ENCODE results near the gene KERA. TPM values are rescaled to one million over a fixed set of nuclear protein-coding genes. Genes with fewer than 3 reads are reported as not detected.

Gene KERA
- total and polyA plus RNA-seq, 2 donors (not counting 1 experiment from before 2014, with no cell fraction given): not detected

DNA sequence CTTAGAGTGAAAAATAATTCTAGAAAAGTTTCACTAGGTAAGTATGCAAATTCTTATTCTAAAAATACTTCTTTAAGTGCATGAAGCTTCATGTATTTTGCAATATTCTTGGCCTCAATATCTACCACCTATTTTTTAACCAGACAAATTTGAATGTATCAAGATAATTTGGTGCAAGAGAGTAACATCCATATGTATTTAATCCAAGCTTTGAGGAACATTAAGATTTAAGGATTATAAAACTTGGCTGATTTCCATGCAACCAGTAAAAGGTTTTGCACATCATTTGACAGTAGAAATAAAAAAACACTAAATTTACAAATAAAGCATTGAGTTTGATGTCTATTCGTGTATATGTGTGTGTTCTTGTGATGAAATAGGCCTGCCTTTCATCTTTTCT, 45.8 kb upstream of the KERA start:
- H3K9ac ChIP-seq (ENCODE audit: low read length): no peak overlapping the region
- ChIA-PET CTCF (no interaction called here), POLR2A (no interaction called here)
- intact Hi-C loops (cut with micrococcal nuclease): no loop called here
- no peaks in the 10 kb centered on the region for H3K27me3 Mint-ChIP-seq
- no peak overlapping the region for H3K27ac Mint-ChIP-seq
- TF ChIP-seq EZH2 (IDR thresholded peaks at IDR 0.05; ENCODE audit: borderline replicate concordance, insufficient read depth, low read depth, low read length, poor library complexity, severe bottlenecking): no peak
- TF ChIP-seq, protein P1, sequence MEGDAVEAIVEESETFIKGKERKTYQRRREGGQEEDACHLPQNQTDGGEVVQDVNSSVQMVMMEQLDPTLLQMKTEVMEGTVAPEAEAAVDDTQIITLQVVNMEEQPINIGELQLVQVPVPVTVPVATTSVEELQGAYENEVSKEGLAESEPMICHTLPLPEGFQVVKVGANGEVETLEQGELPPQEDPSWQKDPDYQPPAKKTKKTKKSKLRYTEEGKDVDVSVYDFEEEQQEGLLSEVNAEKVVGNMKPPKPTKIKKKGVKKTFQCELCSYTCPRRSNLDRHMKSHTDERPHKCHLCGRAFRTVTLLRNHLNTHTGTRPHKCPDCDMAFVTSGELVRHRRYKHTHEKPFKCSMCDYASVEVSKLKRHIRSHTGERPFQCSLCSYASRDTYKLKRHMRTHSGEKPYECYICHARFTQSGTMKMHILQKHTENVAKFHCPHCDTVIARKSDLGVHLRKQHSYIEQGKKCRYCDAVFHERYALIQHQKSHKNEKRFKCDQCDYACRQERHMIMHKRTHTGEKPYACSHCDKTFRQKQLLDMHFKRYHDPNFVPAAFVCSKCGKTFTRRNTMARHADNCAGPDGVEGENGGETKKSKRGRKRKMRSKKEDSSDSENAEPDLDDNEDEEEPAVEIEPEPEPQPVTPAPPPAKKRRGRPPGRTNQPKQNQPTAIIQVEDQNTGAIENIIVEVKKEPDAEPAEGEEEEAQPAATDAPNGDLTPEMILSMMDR (IDR thresholded peaks at IDR 0.05): no peak
- no peaks in the 10 kb centered on the region for H3K79me2 ChIP-seq (ENCODE audit: control insufficient read depth, insufficient read depth, low read length)
- H3K9me3 Mint-ChIP-seq (ENCODE audit: insufficient read depth): no peaks in the 10 kb centered on the region
- DNase-seq (no peak), ATAC-seq (ENCODE audit: low read depth) (no peak)
- no peak overlapping the region for H3K4me3 Mint-ChIP-seq
- no CpG with 5 or more reads among the region's 1 CpG for WGBS (ENCODE audit: insufficient coverage)
- no peaks in the 10 kb centered on the region for H3K36me3 ChIP-seq (replicated peaks in 1 of 2; ENCODE audit: control extremely low read depth in 1 of 2, control insufficient read depth in 1 of 2, extremely low read depth in 1 of 2, insufficient read depth in 2 of 2, low read length in 1 of 2)
- no peak overlapping the region for H2AFZ ChIP-seq (ENCODE audit: insufficient read depth, low read depth, low read length, poor library complexity, severe bottlenecking)
- no peaks in the 10 kb centered on the region for H3K4me1 ChIP-seq (ENCODE audit: control insufficient read depth in 2 of 2, insufficient read depth in 2 of 2, low read length in 2 of 2)
- no peaks in the 10 kb centered on the region for H4K20me1 ChIP-seq (ENCODE audit: control insufficient read depth, insufficient read depth, low read length, poor library complexity, severe bottlenecking)
- H3K27ac ChIP-seq (ENCODE audit: low read length in 2 of 2): no peak overlapping the region
- H3K9me3 ChIP-seq (ENCODE audit: control extremely low read depth in 1 of 3, control insufficient read depth in 2 of 3, insufficient read depth in 1 of 3, low read length in 2 of 3): no peaks in the 10 kb centered on the region
- no peaks in the 10 kb centered on the region for H3K27me3 ChIP-seq (replicated peaks in 1 of 4; ENCODE audit: control extremely low read depth in 1 of 4, control insufficient read depth in 3 of 4, insufficient read depth in 4 of 4, low read length in 3 of 4)
- H3K4me3 ChIP-seq (ENCODE audit: control extremely low read depth in 1 of 5, extremely low read depth in 1 of 5, insufficient read depth in 1 of 5, low read depth in 2 of 5, low read length in 4 of 5): no peak overlapping the region
- no peak overlapping the region for H3K4me2 ChIP-seq (replicated peaks; ENCODE audit: low read depth, low read length, poor library complexity, severe bottlenecking)
- H3K4me1 Mint-ChIP-seq: no peaks in the 10 kb centered on the region

DNA sequence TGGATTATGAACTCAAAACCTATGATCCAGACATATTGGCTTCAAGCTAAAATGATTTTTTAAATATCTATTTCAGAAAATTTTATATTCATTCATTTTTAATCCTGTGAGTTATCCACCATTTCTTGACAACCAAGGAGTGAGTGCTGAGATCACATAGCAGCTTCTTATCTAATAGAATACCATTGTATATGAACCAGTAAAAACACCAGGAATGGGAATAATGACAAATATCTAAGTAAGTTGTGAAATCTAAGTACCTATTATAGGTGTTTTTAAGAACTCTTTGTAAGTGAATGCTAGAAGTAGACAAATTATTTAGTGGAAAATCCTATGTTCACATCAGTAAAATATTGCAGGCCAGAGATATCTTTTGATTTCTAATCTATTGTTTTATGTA, 45.3 kb upstream of the KERA start:
- Mint-ChIP-seq H3K27ac (no peak overlapping the region), H3K4me3 (no peak overlapping the region), H3K27me3 (no peaks in the 10 kb centered on the region), H3K4me1 (peaks cover 2% of the 10 kb centered on the region), H3K9me3 (ENCODE audit: insufficient read depth) (no peaks in the 10 kb centered on the region)
- Histone ChIP-seq H3K4me1 (ENCODE audit: control insufficient read depth in 2 of 2, insufficient read depth in 2 of 2, low read length in 2 of 2) (no peaks in the 10 kb centered on the region), H4K20me1 (ENCODE audit: control insufficient read depth, insufficient read depth, low read length, poor library complexity, severe bottlenecking) (no peaks in the 10 kb centered on the region), H3K9ac (ENCODE audit: low read length) (no peak overlapping the region), H3K36me3 (replicated peaks in 1 of 2; ENCODE audit: control extremely low read depth in 1 of 2, control insufficient read depth in 1 of 2, extremely low read depth in 1 of 2, insufficient read depth in 2 of 2, low read length in 1 of 2) (no peaks in the 10 kb centered on the region), H3K79me2 (ENCODE audit: control insufficient read depth, insufficient read depth, low read length) (no peaks in the 10 kb centered on the region), H3K27ac (ENCODE audit: low read length in 2 of 2) (no peak overlapping the region), H3K9me3 (ENCODE audit: control extremely low read depth in 1 of 3, control insufficient read depth in 2 of 3, insufficient read depth in 1 of 3, low read length in 2 of 3) (no peaks in the 10 kb centered on the region), H3K4me2 (replicated peaks; ENCODE audit: low read depth, low read length, poor library complexity, severe bottlenecking) (no peak overlapping the region), H2AFZ (ENCODE audit: insufficient read depth, low read depth, low read length, poor library complexity, severe bottlenecking) (no peak overlapping the region), H3K4me3 (ENCODE audit: control extremely low read depth in 1 of 5, extremely low read depth in 1 of 5, insufficient read depth in 1 of 5, low read depth in 2 of 5, low read length in 4 of 5) (no peak overlapping the region), H3K27me3 (replicated peaks in 1 of 4; ENCODE audit: control extremely low read depth in 1 of 4, control insufficient read depth in 3 of 4, insufficient read depth in 4 of 4, low read length in 3 of 4) (no peaks in the 10 kb centered on the region)
- ATAC-seq (ENCODE audit: low read depth): no peak
- intact Hi-C loops (cut with micrococcal nuclease): no loop called here
- ChIA-PET POLR2A (no interaction called here), CTCF (no interaction called here)
- DNase-seq: no peak
- no peak for TF ChIP-seq EZH2 (IDR thresholded peaks at IDR 0.05; ENCODE audit: borderline replicate concordance, insufficient read depth, low read depth, low read length, poor library complexity, severe bottlenecking)
- TF ChIP-seq, protein P1 (IDR thresholded peaks at IDR 0.05): no peak
